Measurements from ENCODE around the gene MRPL54.

The MRPL54 gene

DNA sequence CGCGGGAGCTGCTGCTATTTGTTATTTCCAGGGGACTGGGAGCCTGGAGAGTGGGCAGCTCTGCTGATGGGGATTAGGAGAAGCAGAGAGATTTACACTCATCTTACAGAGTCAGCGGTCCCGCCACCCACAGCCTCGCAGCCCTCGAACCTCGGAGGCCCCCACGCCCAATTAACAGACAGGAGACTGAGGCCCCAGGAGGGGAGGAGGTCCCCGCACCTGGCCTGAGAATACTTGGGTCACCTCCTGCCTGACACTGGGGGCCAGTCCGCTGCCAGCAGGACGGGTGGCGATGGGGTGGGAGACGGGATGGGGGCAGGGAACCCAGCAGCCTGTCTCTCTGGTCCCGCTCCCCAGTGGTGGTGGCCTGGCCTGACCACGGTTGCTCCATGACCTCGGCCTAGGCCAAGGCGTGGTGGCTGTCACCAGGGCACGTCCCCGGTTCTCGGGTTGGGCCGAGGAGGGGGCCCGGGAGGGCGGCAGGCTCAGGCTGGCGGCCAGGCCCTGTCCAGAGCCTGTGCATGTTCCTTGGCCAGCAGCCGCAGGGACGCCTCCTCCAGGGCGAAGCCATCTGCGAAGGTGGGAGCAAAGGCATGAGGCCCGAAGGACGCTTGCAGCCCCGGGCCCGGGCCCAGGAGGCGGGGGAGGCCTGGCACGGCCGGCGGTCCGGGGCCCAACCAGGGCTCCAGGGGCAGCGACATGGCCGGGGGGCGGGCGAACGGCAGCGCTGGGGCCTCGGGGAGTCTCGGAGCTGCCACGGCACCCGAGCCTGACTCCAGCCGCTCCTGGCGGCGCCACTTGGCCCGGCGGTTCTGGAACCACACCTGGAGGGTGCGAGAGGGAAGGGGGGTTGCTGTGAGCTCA lies 7.9 kb downstream of the MRPL54 start:
- no peak for DNase-seq

DNA sequence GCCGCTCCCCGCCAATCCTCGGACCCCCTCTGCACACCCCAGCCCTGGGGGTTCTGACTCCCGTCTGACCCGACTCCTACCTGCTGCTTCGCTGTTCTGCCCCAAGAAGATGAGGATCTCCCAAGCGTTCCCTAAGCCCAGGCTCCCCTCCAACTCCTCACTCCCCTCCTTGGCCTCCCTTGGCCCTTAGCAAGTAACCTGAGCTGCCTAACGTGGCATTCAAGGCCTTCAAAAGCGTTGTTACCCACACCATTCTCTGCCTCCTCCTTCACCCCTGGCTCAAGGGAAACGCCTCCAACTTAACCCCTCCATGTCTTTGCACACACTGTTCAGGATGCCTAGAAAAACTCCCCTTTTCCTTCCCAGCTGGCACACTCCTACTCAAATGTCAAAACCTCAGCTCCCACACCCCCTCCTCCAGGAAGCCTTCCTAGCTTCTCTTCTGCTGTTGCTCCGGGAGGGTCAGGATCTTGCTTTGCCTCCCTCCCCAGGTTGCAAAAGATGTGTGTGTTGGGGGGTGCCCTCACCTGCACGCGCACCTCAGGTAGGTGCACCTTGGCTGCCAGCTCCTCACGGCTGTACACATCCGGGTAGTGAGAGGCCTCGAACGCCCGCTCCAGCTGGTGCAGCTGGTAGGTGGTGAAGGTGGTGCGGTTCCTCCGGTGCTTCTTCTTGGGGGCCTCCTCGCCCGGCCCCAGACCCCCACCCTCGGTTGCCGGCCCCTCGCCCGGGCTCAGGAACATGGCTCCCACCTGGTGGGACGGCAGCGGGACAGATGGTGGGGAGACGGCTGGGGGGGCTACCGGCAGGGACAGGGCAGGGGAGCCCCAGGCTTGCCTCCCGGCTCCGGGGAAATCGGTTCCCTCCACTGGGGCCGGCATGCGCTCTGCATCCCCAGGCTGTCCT lies 8.8 kb downstream of the MRPL54 start:
- no peak for DNase-seq

DNA sequence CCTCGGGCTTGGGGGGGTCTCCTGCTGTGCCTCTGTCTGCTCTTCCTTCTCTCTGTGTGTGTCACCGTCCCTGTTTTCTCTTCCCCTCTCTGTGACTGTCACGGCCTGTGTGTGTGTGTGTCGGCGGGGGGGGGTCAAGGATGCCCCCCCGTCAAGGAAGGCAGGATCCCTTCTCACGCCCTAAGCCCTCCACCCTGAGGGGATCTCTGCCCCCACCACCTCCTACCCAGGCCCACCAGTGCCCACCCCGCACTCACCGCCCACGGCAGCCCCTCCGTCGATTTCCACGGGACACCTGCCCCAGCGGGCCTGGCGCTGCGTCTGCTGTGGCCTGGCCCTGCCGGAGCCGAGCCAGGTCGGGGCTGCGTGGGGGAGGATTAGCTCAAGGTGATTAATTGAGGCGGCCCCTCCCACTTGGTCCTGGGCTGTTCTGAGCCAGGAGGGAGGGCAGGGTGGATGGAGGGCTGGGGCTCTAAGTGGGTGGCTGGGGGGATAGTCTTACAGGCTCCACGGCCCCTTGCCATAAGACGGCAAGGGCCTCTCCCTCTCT lies 9.5 kb downstream of the MRPL54 start, which contains the start of gene RAX2:
RAX2 (minus strand) TSS at position 323 of the 550 bp plus-strand sequence. CDS start 486 bp downstream, outside the sequence.
- DNase-seq: no peak

DNA sequence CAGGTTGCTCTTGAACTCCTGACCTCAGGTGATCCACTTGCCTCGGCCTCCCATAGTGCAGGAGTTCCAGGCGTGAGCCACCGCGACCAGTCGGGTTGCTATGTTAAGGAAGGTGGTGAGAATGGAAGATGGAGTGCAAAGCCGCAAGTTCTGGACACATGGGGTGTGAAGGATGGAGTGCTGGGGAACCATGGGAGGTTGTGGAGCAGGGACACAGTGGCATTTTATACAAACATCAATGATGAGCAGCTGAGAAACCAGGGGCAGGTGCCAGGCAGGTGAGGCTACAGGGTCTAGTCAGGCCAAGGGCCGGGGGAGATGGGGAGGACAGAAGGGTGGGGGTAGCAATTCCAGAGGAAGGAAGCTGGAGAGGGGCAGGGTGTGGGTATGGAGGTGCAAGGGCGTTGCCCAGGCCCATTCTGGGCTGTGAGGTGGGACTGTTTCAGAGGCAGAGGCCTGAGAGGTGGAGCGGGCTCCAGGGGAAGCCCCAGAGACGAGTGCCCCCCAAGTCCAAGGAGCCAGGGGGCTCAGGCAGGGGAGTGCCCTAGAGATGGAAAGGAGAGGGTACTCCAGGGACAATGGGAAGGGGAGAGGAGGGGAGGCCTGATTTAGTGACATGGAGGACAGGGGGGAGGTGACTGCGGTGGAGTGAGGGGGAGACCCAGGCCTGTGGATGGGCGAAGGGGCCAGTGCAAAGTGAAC lies 11.5 kb downstream of the MRPL54 start:
- no peak for DNase-seq

DNA sequence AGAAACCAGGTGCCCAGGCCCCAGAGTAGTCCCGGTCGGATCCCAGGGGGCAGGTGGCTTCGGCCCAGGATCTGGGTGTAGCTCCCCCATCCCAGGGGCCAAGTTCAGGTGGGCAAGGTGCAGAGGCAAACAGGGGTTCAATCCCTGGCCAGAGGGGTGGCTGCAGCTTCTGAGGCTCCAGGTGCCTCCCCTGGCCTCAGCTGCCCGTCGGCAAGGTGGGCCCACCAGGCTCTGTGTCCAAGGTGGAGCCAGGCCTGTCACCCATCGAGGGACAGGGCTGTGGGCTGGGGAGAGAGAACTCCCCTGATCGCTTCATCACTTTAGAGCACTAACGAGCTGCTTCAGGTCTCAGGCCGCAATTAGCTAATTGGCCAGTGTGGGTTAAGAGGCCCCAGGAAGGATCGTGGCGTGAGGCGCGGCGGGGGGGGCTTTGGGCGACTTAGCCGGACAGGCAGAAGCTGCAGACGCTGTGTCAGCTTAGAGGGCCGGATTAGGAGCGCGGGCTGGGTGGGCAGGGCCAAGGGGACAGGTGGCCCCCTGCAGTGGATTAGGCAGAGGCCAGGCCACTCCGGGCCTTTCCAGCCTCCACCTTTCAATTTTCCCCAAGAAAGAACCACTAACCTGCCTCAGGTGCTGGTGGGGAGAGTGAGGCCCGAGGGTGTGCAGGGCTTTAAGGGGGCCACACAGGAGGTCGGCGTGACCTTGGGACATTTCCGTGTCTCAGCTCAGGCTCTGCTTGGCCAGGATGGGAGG lies 12.3 kb downstream of the MRPL54 start:
- DNase-seq: no peak

DNA sequence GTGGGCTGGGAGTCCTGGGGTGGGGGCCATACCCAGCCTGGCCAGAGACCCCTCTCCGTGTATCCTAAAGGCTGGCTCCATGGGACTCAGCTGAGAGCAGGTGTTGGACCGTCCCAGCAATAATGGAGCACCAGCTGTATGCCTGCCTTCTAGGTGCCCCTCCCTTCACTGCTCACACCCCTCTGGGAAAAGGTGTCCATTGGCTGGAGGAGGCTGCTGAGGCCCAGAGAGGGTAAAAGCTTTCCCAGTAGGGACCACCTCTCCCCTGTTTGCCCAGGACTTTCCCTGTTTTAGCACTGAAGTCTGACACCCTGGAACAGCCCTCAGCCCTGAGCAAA lies 12.9 kb downstream of the MRPL54 start:
- no peak for DNase-seq

DNA sequence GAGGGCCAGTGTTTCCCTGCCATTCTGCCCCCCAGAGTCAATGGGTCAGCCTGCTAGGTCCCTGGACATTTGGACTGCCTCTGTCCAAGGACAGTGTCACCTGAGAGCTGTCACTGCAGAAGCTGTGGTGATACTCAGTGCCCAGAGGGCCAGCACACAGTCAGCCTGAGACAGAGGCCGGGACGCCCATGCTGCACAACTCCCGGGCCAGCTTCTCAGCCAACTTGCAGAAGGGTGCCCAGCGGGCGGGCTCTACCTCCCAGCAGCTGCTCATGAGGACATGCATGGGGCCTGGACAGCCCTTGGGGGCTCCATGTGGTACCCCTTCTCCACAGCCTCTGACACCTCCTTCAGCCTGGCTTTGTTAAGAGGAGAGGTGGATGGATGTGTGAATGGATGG lies 13.3 kb downstream of the MRPL54 start:
- DNase-seq: no peak

DNA sequence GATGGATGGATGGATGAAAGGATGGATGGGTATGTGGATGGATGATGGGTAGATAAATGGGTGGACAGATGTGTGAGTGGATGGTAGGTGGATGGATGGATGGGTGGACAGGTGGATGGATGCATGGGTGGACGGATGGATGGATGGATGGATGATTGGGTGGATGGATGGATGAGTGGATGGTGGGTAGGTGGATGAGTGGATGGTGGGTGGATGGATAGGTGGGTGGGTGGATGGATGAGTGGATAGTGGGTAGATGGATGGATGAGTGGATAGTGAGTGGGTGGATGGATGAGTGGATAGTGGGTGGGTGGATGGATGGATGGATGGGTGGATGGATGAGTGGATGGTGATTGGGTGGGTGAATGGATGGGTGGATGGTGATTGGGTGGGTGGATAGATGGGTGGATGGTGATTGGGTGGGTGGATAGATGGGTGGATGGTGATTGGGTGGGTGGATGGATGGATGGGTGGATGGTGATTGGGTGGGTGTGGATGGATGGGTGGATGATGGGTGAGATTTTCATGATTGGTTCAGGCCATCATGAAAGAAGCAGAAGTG lies 14.1 kb downstream of the MRPL54 start:
- no peak for DNase-seq

DNA sequence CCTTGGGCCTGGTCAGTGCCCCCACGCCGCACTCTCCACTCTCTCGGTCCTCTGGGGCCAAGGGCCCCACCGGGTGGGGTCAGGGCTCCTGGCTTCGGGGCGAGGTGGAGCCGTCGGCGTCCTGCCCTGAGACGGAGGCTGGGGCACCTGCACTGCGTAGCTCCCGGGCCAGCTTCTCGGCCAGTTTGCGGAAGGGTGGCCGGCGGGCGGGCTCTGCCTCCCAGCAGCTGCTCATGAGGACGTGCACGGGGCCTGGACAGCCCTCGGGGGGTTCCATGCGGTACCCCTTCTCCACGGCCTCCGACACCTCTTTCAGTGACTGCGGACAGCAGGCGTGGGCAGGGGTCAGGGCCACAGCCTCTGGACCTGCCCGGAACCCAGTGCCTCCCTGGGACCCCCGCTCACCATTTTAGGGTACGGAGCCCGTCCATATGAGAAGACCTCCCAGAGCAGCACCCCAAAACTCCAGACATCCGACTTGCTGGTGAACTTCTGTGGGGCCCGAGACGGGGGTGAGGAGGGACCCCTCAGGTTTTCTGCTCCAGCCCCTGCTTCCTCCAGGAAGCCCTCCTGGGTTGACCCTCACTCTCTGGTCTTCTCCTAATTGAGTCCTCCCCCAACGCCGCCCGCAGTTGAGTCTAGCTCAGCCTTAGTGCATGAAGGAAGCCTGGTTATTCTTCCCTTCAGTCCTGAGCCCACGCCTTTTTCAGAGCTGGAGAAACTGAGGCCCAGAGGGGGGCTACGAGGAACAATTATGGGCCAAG lies 15.8 kb downstream of the MRPL54 start:
- no peak for DNase-seq

DNA sequence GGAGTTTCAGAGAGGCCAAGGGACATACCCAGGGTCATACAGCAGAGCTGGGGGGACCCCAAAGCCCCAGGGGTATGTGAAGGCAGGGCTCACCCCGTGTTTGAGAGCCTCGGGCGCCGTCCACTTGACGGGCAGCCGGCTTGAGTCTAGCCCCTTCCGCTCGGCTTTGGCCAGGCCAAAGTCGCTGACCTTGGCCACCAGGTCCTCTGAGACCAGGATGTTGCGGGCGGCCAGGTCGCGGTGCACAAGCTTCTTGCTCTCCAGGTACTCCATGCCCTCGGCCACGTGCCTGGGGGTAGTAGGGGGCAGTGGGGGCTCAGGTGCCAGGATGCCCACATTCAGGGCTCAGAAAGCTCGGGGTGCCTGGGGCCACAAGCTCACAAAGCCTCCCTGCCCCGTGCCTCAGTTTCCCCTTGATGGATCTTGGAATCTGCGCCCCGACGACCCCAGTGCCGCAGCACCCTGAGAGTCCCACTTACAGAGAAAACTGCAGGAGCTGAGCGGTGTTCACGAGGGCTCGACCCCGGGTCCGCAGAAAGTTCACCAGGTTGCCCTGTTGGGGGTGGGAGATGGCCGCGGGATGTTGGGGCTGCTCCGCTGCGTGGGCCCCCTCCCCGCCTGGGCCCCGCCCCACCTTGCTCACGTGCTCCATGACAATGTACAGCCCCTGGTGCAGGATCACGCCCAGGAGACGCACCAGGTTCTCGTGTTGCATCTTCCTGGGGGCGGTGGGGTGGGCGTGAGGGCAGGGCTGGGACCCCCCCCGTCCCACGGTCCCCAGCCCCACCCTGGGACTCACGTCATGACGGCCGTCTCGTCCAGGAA lies 16.6 kb downstream of the MRPL54 start:
- DNase-seq: no peak

DNA sequence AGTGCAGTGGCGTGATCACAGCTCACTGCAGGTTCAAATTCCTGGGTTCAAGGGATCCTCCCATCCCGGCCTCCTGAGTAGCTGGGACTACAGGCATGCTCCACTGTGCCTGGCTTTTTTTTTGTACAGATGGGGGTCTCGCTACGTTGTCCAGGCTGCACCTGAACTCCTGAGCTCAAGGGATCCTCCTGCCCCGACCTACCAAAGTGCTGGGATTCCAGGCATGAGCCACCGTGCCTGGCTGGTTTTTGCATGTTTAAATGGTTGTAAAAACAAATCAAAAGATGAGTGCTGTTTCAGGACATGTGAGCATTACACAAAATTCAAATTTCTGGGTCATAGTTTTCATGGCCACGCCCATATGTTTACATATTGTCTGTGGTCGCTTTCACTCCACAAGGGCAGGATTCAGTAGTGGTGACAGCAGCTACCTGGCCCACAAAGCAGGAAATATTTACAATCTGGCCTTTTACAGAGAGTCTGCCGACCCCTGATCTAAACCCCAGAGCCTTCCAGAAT lies 18.4 kb downstream of the MRPL54 start:
- no peak for DNase-seq

DNA sequence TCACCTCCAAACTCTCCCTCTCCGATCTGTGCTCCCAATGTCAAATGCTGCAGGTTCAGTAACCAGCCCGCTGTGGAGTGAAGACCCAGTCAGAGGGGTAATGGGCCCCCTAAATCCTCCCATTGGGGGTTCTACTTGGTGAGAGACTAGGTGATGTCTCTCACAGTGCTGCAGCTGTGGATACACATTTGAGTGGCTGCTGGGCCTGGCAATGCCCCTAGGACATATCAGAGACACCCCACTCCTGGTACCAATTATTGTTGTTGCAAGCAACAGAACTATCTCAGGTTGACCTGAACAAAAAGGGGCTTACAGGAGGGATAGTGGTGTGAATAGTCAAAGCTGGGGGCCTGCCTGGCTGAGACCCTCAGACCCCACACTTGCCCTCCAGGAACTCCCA lies 19.1 kb downstream of the MRPL54 start:
- no peak for DNase-seq

DNA sequence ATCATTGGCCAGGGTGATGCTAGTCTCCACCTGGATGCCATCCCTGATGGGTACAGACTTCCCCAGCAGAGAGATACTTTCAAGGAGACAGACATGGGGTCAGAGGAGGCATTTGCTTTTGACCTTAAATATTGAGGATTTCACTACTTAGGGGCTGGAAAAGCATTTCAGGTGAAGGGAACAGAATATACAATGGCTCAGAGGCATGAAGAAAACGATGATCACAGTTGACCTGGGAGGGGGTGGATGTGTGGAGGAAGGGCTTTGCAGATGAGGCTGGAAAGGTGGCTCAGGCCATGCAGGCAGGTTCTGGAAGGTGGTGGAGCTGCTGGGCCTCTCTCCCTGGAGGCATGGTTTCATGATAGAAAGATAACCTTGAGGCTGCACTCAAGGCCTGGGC lies 19.8 kb downstream of the MRPL54 start:
- no peak for DNase-seq

DNA sequence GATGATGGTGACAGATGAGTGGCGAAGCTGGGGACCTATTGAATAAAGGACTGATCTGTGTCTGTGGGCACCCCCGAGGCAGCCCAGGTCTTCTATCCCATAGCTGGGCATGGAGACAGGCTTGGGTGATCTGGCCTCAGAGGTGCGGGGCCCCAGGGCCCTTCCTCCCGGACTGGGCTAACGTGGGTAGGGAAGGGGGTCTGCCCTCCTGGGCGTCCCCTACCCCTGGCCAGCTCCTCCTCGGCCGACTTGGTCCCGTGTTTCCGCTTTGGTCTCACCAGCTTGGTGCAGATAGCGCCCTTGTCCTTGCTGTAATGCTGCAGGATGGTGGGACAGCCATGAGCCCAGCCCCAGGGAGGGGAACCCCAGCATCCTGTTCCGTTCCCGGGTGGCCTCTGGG lies 20.4 kb downstream of the MRPL54 start:
- no peak for DNase-seq

DNA sequence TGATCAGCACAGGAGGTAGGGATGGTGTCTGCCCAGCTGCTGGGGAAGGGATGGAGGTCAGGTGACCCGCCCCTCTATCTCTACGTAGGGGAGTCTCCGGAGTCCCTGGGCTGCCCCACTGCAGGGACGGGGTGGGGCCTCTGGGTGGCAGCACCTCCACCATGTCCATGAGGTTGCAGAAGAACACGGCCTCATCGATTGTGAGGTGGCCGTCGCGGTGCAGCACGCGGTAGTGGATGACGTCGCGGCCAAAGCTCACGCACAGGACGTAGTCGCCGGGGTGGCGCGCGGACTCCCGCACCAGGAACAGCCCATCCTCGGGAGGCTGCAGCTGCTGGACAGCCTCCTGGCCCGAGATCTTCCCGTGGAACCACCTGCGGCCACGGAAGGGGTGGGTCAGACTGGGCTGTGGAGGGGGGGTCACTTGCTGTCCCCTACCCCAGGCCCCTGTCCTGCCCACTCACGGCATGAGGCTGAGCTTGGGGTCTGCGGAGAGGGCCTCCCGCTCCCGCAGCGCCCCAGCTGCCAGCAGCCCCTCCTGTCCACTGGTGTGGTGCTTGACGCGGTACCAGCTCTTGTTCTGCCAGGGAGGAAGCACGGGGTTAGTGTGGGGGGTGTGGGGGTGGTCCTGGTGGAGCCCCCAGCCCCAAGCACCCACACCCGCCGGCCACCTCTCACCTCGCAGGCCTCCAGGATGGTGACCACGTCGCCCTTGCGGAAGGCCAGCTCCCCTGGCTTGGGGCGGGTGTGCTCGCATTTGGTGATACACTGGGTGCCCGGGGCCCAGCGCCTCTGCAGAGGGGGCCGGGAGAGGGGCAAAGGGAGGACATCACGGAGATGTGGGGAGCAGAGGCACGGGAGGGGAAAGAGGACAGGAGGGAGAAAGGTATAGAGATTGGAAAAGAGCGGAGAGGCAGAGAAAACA lies 21.4 kb downstream of the MRPL54 start:
- no peak for DNase-seq

DNA sequence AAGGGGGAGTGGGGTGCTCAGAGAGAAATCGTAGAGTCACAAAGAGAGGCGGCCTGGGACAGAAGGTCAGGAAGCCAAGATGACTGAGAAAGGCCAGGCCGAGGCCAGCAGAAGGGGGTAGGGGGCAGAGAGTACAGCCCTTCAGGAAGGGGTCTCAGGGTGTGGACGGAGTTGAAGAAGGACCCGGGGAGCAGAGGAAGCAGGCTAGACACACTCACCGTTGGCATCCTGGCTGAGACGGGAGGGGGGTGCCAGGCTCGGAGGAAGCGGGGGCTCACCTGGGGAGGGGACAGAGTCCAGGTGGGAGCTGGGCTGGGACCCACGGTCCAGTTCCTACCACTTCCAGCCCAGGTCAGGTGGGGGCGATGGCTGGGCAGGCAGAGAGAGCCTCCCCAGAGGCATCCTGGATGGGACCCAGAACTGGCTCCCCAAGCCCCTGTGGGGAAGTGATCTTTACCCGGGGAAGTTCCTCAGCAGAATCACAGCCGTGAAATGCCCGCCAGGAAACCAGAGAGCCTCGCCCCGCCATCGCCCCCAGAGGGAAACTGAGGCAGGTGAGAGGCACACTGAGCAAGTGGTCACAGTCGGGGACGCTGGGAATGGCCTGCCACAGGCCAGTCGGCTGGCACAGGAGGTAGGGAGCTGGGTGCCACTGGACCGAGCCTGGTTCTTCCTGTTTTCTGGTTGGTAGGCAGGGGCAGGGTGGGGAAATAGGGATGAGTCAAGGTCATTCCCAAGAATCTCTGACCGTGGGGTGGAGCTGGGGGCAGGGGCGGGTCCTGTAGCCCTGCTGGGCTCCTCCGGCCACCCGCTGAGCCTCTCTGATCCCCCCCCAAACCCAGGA lies 22.3 kb downstream of the MRPL54 start:
- no peak for DNase-seq

DNA sequence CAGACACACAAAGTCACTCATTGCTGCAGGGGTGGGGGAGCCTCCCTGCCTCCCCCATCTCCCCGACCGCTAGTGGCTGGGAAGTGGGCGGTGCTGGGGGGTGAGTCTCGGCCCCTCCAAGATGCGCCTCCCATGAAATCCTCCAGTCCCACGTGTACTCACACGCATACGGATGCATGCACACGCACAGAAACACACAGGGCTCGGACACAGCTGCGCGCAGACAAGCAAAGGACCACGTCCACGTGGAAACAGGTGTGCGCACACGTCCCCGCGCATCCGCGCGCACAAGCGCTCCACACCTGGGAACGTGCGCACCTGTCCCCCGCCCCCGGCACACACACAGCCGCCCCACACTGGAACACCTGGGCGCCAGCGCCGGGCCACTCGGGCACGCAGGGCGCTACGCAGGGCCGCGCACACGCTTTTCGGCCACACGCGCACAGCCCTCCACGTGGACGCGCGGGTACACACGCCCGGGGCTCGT lies 23.0 kb downstream of the MRPL54 start:
- no peak for DNase-seq
